SK-N-MC (cell line): Measurements from ENCODE around the gene CNGA2.

ENCODE experiments used
- DNase-seq: peaks from one replicate; pipeline ENCODE4 v3.0.0-alpha.2; 2011; ENCODE audit warnings: low read depth, low spot score
- H3K27ac ChIP-seq: fragments of 200-600 bp; sonication (generic); 2 replicates; pipeline ENCODE4 v1.5.1; 2016; ENCODE audit warnings: mixed run types
- H3K36me3 ChIP-seq: fragments of 200-600 bp; sonication (generic); 2 replicates; pipeline ENCODE4 v1.6.1; 2017; ENCODE audit warnings: antibody characterized with exemption, low read length, mixed read lengths; ENCODE audit not compliant: insufficient read depth
- H3K4me3 ChIP-seq: fragments of 200-600 bp; sonication (generic); 2 replicates; pipeline ENCODE4 v1.5.1; 2016
- H3K9ac ChIP-seq: fragments of 200-600 bp; sonication (generic); 2 replicates; pipeline ENCODE4 v1.8.0; 2017; ENCODE audit warnings: mixed run types, mixed read lengths; ENCODE audit not compliant: insufficient read length
- H3K9me3 ChIP-seq: fragments of 200-600 bp; sonication (generic); 2 replicates; pipeline ENCODE4 v1.6.1; 2017; ENCODE audit warnings: low read depth, mild to moderate bottlenecking, antibody characterized with exemption, low read length, moderate library complexity, mixed read lengths
- EZH2 ChIP-seq: fragments of 200-600 bp; sonication (generic); IDR thresholded peaks from one replicate; pipeline ENCODE4 v1.6.1; 2017; ENCODE audit warnings: antibody characterized with exemption
- FOXP2 ChIP-seq: optimal IDR thresholded peaks from 2 replicates; pipeline ENCODE3; 2011; ENCODE audit warnings: mild to moderate bottlenecking, moderate library complexity; ENCODE audit not compliant: insufficient read depth; ENCODE audit errors: extremely low read length, control extremely low read depth
- POLR2AphosphoS5 ChIP-seq: IDR thresholded peaks from 2 replicates; pipeline ENCODE4 v1.6.1; 2012; ENCODE audit warnings: mild to moderate bottlenecking, low read depth, low read length, borderline replicate concordance

CNGA2 gene

DNA sequence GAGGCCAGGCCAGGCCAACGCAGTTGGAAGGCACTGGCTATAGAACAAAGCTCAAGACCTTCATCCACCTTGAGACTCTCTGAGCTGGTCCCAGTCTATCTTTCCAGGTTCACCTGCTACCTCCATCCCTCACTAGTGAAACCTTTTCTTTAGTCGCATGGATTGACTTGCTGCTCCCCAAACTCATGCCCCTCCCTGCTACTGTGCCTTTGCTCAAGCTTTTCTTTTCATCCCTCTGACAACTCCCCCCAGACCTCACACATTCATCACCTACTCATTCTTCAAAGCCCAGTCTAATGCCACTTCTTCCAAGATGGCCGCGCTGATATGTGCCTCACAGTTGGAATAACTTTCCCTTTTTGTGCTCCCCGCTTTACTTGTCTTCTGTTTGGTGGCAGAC lies 58.0 kb downstream of the CNGA2 start:
- Histone ChIP-seq H3K4me3 (no peak overlapping the region), H3K27ac (no peak overlapping the region), H3K9me3 (no peaks in the 10 kb centered on the region), H3K9ac (no peak overlapping the region), H3K36me3 (no peaks in the 10 kb centered on the region)
- DNase-seq, result no peak
- TF ChIP-seq POLR2AphosphoS5 (no peak), FOXP2 (no peak), EZH2 (no peak)

- no peak for DNase-seq
- Histone ChIP-seq H3K9me3 (no peaks in the 10 kb centered on the region), H3K27ac (no peak overlapping the region), H3K4me3 (no peak overlapping the region), H3K36me3 (no peaks in the 10 kb centered on the region), H3K9ac (no peak overlapping the region)
- no peak for TF ChIP-seq FOXP2
- TF ChIP-seq POLR2AphosphoS5, result no peak
- TF ChIP-seq EZH2, result no peak
These were observed 59.3 kb downstream of the CNGA2 start for GRCh38 chrX:151793886-151794285.
